ENCODE measurements around the gene NTSR1.

The NTSR1 gene

DNA sequence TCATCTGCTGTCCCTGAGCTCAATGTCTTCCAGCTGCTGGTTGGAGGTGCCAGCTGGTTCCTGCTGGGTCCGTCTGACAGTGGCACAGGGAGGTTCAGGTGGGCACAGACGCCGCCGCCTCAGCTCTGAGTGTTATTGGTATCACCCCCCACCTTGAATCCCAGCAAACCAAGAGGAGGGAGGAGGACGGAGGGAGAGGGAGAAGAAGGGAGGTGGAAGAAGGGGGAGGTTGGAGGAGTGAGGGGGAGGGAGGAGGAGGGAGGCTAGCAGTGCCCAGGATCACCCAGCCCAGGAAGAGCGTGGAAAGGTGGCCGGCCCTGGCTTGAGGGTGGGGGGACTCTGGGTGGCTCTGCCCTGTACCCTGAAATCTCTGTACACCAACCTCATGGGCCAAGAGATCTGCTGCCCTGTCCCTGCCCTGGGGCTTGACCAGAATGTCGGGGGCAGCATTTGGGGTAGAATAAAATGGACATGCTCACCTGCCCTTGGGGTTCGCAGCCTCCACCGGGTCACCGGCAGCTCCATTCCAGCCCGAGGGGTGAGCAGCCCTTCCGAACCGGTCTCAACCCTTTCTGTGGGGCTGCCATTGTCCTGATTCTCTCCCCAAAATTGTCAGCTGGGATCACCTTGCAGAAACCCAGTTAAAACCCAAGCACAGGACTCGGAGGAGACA, 17.1 kb downstream of the NTSR1 start:
- no peaks in the 10 kb centered on the region for H3K4me1 ChIP-seq (ENCODE audit: insufficient read depth, low read length, poor library complexity, severe bottlenecking)
- no peaks in the 10 kb centered on the region for H3K36me3 ChIP-seq (ENCODE audit: insufficient read depth, low read length)
- H3K27me3 ChIP-seq (ENCODE audit: insufficient read depth, low read length, poor library complexity, severe bottlenecking) = no peaks in the 10 kb centered on the region
- no peaks in the 10 kb centered on the region for H3K9me2 ChIP-seq (replicated peaks; ENCODE audit: low read depth, low read length)
- no peaks in the 10 kb centered on the region for H4K20me1 ChIP-seq (ENCODE audit: insufficient read depth, low read length, poor library complexity, severe bottlenecking)
- TF ChIP-seq, protein P1, sequence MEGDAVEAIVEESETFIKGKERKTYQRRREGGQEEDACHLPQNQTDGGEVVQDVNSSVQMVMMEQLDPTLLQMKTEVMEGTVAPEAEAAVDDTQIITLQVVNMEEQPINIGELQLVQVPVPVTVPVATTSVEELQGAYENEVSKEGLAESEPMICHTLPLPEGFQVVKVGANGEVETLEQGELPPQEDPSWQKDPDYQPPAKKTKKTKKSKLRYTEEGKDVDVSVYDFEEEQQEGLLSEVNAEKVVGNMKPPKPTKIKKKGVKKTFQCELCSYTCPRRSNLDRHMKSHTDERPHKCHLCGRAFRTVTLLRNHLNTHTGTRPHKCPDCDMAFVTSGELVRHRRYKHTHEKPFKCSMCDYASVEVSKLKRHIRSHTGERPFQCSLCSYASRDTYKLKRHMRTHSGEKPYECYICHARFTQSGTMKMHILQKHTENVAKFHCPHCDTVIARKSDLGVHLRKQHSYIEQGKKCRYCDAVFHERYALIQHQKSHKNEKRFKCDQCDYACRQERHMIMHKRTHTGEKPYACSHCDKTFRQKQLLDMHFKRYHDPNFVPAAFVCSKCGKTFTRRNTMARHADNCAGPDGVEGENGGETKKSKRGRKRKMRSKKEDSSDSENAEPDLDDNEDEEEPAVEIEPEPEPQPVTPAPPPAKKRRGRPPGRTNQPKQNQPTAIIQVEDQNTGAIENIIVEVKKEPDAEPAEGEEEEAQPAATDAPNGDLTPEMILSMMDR (conservative IDR thresholded peaks at IDR 0.05; ENCODE audit: low read length) = no peak
- TF ChIP-seq EZH2phosphoT487 (IDR thresholded peaks at IDR 0.05; ENCODE audit: borderline replicate concordance) = no peak
- H2AFZ ChIP-seq (ENCODE audit: low read length) = no peak overlapping the region
- H3K4me3 ChIP-seq (ENCODE audit: low read length, poor library complexity, severe bottlenecking) = no peak overlapping the region
- H3K4me2 ChIP-seq (ENCODE audit: low read depth, low read length, poor library complexity, severe bottlenecking) = no peak overlapping the region
- no peak overlapping the region for H3K9ac ChIP-seq (ENCODE audit: low read depth, low read length, poor library complexity, severe bottlenecking)
- no peaks in the 10 kb centered on the region for H3F3A ChIP-seq (ENCODE audit: low read depth)
- peaks cover 10% of the 10 kb centered on the region; the same call in 1 of the 2 replicates for H3K9me3 ChIP-seq (ENCODE audit: insufficient read depth, low read depth, low read length)
- no peaks in the 10 kb centered on the region for H3K79me2 ChIP-seq (ENCODE audit: insufficient read depth, low read length)

GRCh38 chr20:62726276-62726675, 17.6 kb downstream of the NTSR1 start:
- no peak overlapping the region for H3K4me3 ChIP-seq (ENCODE audit: low read length, poor library complexity, severe bottlenecking)
- no peak overlapping the region for H3K9ac ChIP-seq (ENCODE audit: low read depth, low read length, poor library complexity, severe bottlenecking)
- no peak overlapping the region for H3K4me2 ChIP-seq (ENCODE audit: low read depth, low read length, poor library complexity, severe bottlenecking)
- H4K20me1 ChIP-seq (ENCODE audit: insufficient read depth, low read length, poor library complexity, severe bottlenecking) = no peaks in the 10 kb centered on the region
- H3K27me3 ChIP-seq (ENCODE audit: insufficient read depth, low read length, poor library complexity, severe bottlenecking) = no peaks in the 10 kb centered on the region
- no peak for TF ChIP-seq EZH2phosphoT487 (IDR thresholded peaks at IDR 0.05; ENCODE audit: borderline replicate concordance)
- TF ChIP-seq, protein P1 (conservative IDR thresholded peaks at IDR 0.05; ENCODE audit: low read length) = no peak
- H3K9me2 ChIP-seq (replicated peaks; ENCODE audit: low read depth, low read length) = no peaks in the 10 kb centered on the region
- no peaks in the 10 kb centered on the region for H3K4me1 ChIP-seq (ENCODE audit: insufficient read depth, low read length, poor library complexity, severe bottlenecking)
- H3F3A ChIP-seq (ENCODE audit: low read depth) = no peaks in the 10 kb centered on the region
- H2AFZ ChIP-seq (ENCODE audit: low read length) = no peak overlapping the region
- no peaks in the 10 kb centered on the region for H3K79me2 ChIP-seq (ENCODE audit: insufficient read depth, low read length)
- no peaks in the 10 kb centered on the region for H3K36me3 ChIP-seq (ENCODE audit: insufficient read depth, low read length)
- H3K9me3 ChIP-seq (ENCODE audit: insufficient read depth, low read depth, low read length) = peaks cover 5% of the 10 kb centered on the region; the same call in 1 of the 2 replicates

DNA sequence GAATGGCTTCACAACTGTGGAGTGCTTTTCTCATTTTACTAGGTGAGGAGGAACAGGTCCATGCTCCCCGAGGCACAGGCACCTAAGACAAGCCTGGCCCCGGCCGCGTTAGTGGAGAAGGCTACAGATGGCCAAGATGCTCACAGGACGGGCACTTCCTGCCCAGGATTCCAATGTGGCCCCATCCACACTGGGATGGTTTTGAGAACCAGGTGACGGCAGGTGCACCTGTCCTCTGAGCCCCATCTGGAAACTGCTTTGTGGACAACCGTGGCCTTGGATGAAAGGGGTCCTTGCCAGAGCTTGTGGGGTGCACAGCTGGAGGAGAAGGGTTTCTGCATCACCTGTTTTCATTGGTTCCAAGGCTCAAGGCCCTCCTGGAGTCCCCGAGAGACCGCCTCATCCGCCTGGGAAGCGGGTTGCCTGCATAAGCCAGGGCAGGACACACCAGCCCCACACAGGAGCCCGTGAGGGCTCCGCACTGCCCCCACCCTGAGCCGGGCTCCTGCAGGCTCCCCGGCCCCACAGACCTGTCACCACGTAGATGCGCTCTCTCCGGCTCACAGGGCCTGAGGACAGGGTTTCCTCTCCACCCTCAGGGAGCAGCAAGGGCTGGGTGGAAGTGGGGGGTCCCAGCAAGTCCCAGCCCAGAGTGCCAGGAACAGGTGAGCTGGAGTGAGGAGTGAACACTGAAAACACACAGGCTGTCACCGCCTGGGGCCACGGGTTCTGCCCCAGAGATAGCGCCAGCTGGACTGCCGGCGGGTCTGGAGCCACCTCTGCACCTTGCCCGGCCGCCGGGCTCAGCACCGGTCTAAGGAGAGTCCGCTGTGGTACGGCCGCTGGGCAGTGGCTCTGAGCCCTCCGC, 18.3 kb downstream of the NTSR1 start:
- Histone ChIP-seq H3K36me3 (ENCODE audit: insufficient read depth, low read length) (no peaks in the 10 kb centered on the region), H3K27me3 (ENCODE audit: insufficient read depth, low read length, poor library complexity, severe bottlenecking) (no peaks in the 10 kb centered on the region), H3K4me2 (ENCODE audit: low read depth, low read length, poor library complexity, severe bottlenecking) (no peak overlapping the region), H2AFZ (ENCODE audit: low read length) (no peak overlapping the region), H3K4me3 (ENCODE audit: low read length, poor library complexity, severe bottlenecking) (no peak overlapping the region), H3F3A (ENCODE audit: low read depth) (no peaks in the 10 kb centered on the region), H3K9me3 (ENCODE audit: insufficient read depth, low read depth, low read length) (no peaks in the 10 kb centered on the region), H3K9ac (ENCODE audit: low read depth, low read length, poor library complexity, severe bottlenecking) (no peak overlapping the region), H3K9me2 (replicated peaks; ENCODE audit: low read depth, low read length) (no peaks in the 10 kb centered on the region), H3K4me1 (ENCODE audit: insufficient read depth, low read length, poor library complexity, severe bottlenecking) (no peaks in the 10 kb centered on the region), H3K79me2 (ENCODE audit: insufficient read depth, low read length) (no peaks in the 10 kb centered on the region), H4K20me1 (ENCODE audit: insufficient read depth, low read length, poor library complexity, severe bottlenecking) (no peaks in the 10 kb centered on the region)
- TF ChIP-seq, protein P1 (conservative IDR thresholded peaks at IDR 0.05; ENCODE audit: low read length) = no peak
- no peak for TF ChIP-seq EZH2phosphoT487 (IDR thresholded peaks at IDR 0.05; ENCODE audit: borderline replicate concordance)

Data from Loucy (cell line).